GM19372 (cell line): Measurements from ENCODE around the gene C1orf94.

ENCODE experiments used
- ATAC-seq: cut with Tn5 transposase; IDR thresholded peaks from one replicate; pipeline ENCODE4 v1.9.1; 2021; ENCODE audit warnings: mild to moderate bottlenecking, low read depth, moderate library complexity; ENCODE audit not compliant: unreplicated experiment

C1orf94 gene

GRCh38 chr1:34250342-34250741 lies 73.6 kb downstream of the C1orf94 start:
- no peak for ATAC-seq

DNA sequence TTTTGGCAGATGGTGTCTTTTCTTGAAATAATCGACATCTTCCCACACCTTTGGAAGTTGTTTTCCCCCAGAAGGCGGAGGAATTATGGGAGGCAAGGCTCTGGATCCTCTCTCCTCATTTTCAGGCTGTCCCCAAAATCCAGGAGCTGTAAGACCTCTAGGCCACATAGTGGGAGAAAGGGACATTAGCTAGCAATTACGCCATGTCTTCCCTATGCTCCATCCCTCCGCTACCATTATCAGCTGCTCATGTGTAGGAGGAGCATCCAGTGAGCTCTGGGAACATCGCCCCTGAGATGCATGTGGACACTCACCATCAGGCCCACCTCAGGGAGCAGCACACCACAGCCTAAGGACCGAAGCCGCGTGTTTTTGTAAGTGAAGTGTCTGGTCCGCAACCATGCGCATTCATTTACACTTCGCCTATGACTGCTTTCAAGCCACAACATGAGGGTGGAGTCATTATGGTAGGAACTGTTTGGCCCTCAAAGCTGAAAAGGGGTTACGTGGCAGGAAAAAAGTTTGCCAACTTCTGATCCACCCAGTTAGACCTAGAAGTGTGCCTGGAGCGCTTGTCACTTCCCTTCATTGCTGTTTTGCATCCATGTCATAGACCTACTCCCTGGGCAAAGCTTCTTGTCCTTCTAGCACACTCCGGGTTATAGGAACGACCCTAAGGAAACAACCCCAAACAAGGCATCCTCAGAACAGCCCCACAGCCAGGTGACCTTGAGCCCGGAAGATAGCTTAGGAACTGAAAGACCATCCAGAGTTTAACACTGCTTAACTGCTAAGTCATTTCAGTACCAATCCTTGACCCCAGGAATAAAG lies 85.5 kb downstream of the C1orf94 start:
- no peak for ATAC-seq

GRCh38 chr1:34262921-34263320 lies 86.2 kb downstream of the C1orf94 start:
- no peak for ATAC-seq

GRCh38 chr1:34263406-34263805 lies 86.7 kb downstream of the C1orf94 start:
- ATAC-seq, result no peak

DNA sequence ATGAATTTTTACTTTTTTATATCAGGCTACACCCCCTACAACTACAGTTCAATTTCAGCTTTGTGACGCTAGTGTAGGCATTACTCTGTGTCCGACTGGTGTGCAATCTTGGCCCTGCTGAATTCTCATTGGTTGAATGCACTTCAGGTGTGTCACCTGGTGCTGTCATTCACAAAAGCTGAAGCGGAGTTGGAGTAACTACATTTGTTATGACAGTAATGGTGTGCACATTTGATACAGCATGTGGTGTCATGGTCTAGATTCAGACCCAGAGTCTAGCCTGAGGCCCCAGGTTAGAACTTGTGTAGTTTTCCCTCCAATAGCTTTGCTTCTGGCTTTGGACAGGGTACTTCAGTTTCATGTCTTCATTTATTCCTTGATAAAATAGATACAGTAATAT lies 88.7 kb downstream of the C1orf94 start:
- no peak for ATAC-seq

- no peak for ATAC-seq
Measured at GRCh38 chr1:34266127-34266951, 89.6 kb downstream of the C1orf94 start.

- ATAC-seq, result no peak
Measured at GRCh38 chr1:34267326-34267725, 90.6 kb downstream of the C1orf94 start.

GRCh38 chr1:34268311-34268954 lies 91.7 kb downstream of the C1orf94 start:
- ATAC-seq, result no peak
